HUES48 (cell line): ENCODE data around the gene CD99L2.

ENCODE experiments used
- H3K27ac ChIP-seq: one replicate; pipeline ENCODE4 v1.7.0; 2013; ENCODE audit warnings: low read depth, low read length, inconsistent platforms
- H3K27me3 ChIP-seq: 2 replicates; pipeline ENCODE4 v1.6.1; 2013; ENCODE audit warnings: mild to moderate bottlenecking, low read length; ENCODE audit not compliant: control insufficient read depth, insufficient read depth
- H3K36me3 ChIP-seq: 2 replicates; pipeline ENCODE4 v1.6.1; 2013; ENCODE audit warnings: low read length; ENCODE audit not compliant: control insufficient read depth, insufficient read depth
- H3K4me1 ChIP-seq: 2 replicates; pipeline ENCODE4 v1.6.1; 2013; ENCODE audit warnings: mild to moderate bottlenecking, low read length; ENCODE audit not compliant: control insufficient read depth, insufficient read depth
- H3K4me3 ChIP-seq: 2 replicates; pipeline ENCODE4 v1.5.1; 2013; ENCODE audit warnings: mild to moderate bottlenecking, low read depth, low read length
- H3K9ac ChIP-seq: 2 replicates; pipeline ENCODE4 v1.6.1; 2013; ENCODE audit warnings: mild to moderate bottlenecking, low read depth, low read length, moderate library complexity
- H3K9me3 ChIP-seq: 2 replicates; pipeline ENCODE4 v1.6.1; 2013; ENCODE audit warnings: low read length; ENCODE audit not compliant: control insufficient read depth, insufficient read depth

Gene CD99L2

GRCh38 chrX:150856785-150857184 lies 41.7 kb downstream of the CD99L2 start:
- Histone ChIP-seq H3K9me3 (peaks cover 31% of the 10 kb centered on the region), H3K4me1 (no peaks in the 10 kb centered on the region), H3K27ac (no peak overlapping the region)

GRCh38 chrX:150856101-150856500 lies 42.4 kb downstream of the CD99L2 start:
- H3K4me3 ChIP-seq = no peak overlapping the region
- H3K27ac ChIP-seq = no peak overlapping the region
- no peaks in the 10 kb centered on the region for H3K36me3 ChIP-seq
- peaks cover 31% of the 10 kb centered on the region for H3K9me3 ChIP-seq
- H3K4me1 ChIP-seq = no peaks in the 10 kb centered on the region
- H3K27me3 ChIP-seq = no peaks in the 10 kb centered on the region
- H3K9ac ChIP-seq = no peak overlapping the region

More at GRCh38 chrX:150856785-150857184, 41.7 kb downstream of the CD99L2 start:
- Histone ChIP-seq H3K27me3 (no peaks in the 10 kb centered on the region), H3K36me3 (no peaks in the 10 kb centered on the region), H3K9ac (no peak overlapping the region), H3K4me3 (no peak overlapping the region)

GRCh38 chrX:150854856-150855255 lies 43.6 kb downstream of the CD99L2 start:
- Histone ChIP-seq H3K27ac (no peak overlapping the region), H3K27me3 (no peaks in the 10 kb centered on the region), H3K9me3 (peaks cover 37% of the 10 kb centered on the region), H3K9ac (no peak overlapping the region), H3K4me3 (no peak overlapping the region), H3K36me3 (no peaks in the 10 kb centered on the region), H3K4me1 (no peaks in the 10 kb centered on the region)

- Histone ChIP-seq H3K27ac (no peak overlapping the region), H3K4me1 (no peaks in the 10 kb centered on the region)
These were observed 48.3 kb downstream of the CD99L2 start for GRCh38 chrX:150849996-150850720.

GRCh38 chrX:150849486-150849885 lies 49.0 kb downstream of the CD99L2 start:
- Histone ChIP-seq H3K4me3 (no peak overlapping the region), H3K27me3 (no peaks in the 10 kb centered on the region), H3K9me3 (peaks cover 28% of the 10 kb centered on the region), H3K9ac (no peak overlapping the region), H3K27ac (no peak overlapping the region), H3K36me3 (no peaks in the 10 kb centered on the region), H3K4me1 (no peaks in the 10 kb centered on the region)

More at GRCh38 chrX:150849996-150850720, 48.3 kb downstream of the CD99L2 start:
- Histone ChIP-seq H3K4me3 (no peak overlapping the region), H3K27me3 (no peaks in the 10 kb centered on the region), H3K9me3 (peaks cover 28% of the 10 kb centered on the region), H3K9ac (no peak overlapping the region), H3K36me3 (no peaks in the 10 kb centered on the region)

GRCh38 chrX:150848914-150849365 lies 49.5 kb downstream of the CD99L2 start:
- Histone ChIP-seq H3K27ac (no peak overlapping the region), H3K4me1 (no peaks in the 10 kb centered on the region), H3K9ac (no peak overlapping the region), H3K4me3 (no peak overlapping the region), H3K9me3 (peaks cover 29% of the 10 kb centered on the region), H3K27me3 (no peaks in the 10 kb centered on the region), H3K36me3 (no peaks in the 10 kb centered on the region)

GRCh38 chrX:150847088-150847487 lies 51.4 kb downstream of the CD99L2 start:
- H3K36me3 ChIP-seq = no peaks in the 10 kb centered on the region

GRCh38 chrX:150846130-150846529 lies 52.3 kb downstream of the CD99L2 start:
- Histone ChIP-seq H3K9ac (no peak overlapping the region), H3K4me1 (no peaks in the 10 kb centered on the region), H3K36me3 (no peaks in the 10 kb centered on the region), H3K27me3 (no peaks in the 10 kb centered on the region), H3K9me3 (peaks cover 18% of the 10 kb centered on the region), H3K27ac (no peak overlapping the region), H3K4me3 (no peak overlapping the region)

More at GRCh38 chrX:150847088-150847487, 51.4 kb downstream of the CD99L2 start:
- Histone ChIP-seq H3K27me3 (no peaks in the 10 kb centered on the region), H3K4me1 (no peaks in the 10 kb centered on the region), H3K4me3 (no peak overlapping the region), H3K9ac (no peak overlapping the region), H3K27ac (no peak overlapping the region), H3K9me3 (peaks cover 15% of the 10 kb centered on the region)

GRCh38 chrX:150845091-150845490 lies 53.4 kb downstream of the CD99L2 start:
- no peak overlapping the region for H3K27ac ChIP-seq
- H3K4me1 ChIP-seq = no peaks in the 10 kb centered on the region
- no peaks in the 10 kb centered on the region for H3K27me3 ChIP-seq
- no peaks in the 10 kb centered on the region for H3K36me3 ChIP-seq
- no peak overlapping the region for H3K4me3 ChIP-seq
- peaks cover 13% of the 10 kb centered on the region for H3K9me3 ChIP-seq
- H3K9ac ChIP-seq = no peak overlapping the region

GRCh38 chrX:150844016-150844415 lies 54.5 kb downstream of the CD99L2 start:
- no peak overlapping the region for H3K27ac ChIP-seq
- H3K9me3 ChIP-seq = peaks cover 17% of the 10 kb centered on the region
- no peaks in the 10 kb centered on the region for H3K4me1 ChIP-seq
- H3K27me3 ChIP-seq = no peaks in the 10 kb centered on the region
- no peaks in the 10 kb centered on the region for H3K36me3 ChIP-seq
- H3K4me3 ChIP-seq = no peak overlapping the region
- no peak overlapping the region for H3K9ac ChIP-seq

- Histone ChIP-seq H3K36me3 (no peaks in the 10 kb centered on the region), H3K4me1 (no peaks in the 10 kb centered on the region), H3K4me3 (no peak overlapping the region), H3K27me3 (no peaks in the 10 kb centered on the region), H3K9me3 (peaks cover 14% of the 10 kb centered on the region), H3K27ac (no peak overlapping the region), H3K9ac (no peak overlapping the region)
These were observed 56.2 kb downstream of the CD99L2 start for GRCh38 chrX:150842198-150842685.
